GM18526 (cell line): ENCODE measurements around the gene PIK3AP1.
A peak's percentile ranks its signal among the peaks of the same experiment; 100 is the strongest.

ENCODE experiments used
- POLR2A ChIP-seq: IDR thresholded peaks from 3 replicates; pipeline ENCODE4 v1.6.1; 2011; ENCODE audit not compliant: insufficient read length; ENCODE audit errors: extremely low read depth

PIK3AP1 gene, protein sequence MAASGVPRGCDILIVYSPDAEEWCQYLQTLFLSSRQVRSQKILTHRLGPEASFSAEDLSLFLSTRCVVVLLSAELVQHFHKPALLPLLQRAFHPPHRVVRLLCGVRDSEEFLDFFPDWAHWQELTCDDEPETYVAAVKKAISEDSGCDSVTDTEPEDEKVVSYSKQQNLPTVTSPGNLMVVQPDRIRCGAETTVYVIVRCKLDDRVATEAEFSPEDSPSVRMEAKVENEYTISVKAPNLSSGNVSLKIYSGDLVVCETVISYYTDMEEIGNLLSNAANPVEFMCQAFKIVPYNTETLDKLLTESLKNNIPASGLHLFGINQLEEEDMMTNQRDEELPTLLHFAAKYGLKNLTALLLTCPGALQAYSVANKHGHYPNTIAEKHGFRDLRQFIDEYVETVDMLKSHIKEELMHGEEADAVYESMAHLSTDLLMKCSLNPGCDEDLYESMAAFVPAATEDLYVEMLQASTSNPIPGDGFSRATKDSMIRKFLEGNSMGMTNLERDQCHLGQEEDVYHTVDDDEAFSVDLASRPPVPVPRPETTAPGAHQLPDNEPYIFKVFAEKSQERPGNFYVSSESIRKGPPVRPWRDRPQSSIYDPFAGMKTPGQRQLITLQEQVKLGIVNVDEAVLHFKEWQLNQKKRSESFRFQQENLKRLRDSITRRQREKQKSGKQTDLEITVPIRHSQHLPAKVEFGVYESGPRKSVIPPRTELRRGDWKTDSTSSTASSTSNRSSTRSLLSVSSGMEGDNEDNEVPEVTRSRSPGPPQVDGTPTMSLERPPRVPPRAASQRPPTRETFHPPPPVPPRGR

DNA sequence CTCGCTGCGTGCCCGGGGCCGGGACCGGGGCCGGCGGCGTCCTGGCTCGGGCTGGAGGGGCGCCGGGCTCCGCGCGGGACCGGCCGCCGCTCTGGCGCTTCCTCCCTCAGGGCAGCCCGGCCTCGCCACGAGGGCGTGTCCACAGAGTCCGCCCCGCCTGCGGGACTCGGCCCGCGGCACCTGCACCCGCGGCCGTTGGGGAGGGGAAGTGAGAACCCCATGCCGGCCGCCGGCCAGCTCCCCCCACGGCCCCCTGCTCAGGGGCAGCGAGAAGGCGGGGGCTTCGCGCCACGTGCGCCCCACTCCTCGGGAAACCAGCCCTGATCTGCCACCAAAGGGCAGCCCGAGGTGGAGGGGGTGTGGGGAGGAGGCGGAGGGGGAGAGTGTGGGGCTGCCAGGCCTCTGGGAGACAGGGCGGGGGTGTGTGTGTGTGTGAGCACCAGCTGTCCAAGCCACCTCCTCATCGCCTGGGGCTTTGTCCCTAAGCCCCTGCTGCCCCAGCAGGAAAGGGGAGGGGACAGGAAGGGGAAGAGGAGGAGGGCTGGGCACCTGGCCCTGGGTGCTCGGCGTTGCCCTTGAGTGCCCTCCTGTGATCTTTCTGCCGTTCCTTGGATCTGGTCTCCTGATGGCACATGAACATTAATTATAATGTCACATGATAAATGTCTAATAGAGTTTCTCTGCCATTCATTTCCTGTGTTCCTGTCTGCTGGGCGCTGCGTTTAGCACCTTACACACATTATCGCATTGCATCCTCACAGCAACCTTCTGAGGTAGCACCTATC is at the start of gene PIK3AP1:
TSS of gene PIK3AP1 (minus strand) at position 93 of the 785 bp plus-strand sequence. CDS start 120 bp downstream, outside the sequence.
- peak; percentile 36 for TF ChIP-seq POLR2A

DNA sequence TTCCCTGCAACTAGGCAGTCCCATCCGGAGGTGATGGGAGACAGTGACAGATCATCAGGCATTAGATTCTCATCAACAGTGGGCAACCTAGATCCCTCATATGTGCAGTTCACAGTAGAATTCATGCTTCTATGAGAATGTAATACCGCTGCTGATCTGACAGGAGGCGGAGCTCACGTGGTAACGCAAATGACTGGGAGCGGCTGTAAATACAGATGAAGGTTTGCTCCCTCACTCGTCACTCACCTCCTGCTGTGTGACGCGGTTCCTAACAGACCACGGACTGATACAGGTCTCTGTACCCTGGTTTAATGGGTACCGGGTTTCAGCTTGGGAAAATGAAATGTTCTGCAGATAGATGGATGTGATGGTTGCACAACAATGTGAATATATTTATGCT is 47.8 kb upstream of the PIK3AP1 start:
- TF ChIP-seq POLR2A, result no peak

DNA sequence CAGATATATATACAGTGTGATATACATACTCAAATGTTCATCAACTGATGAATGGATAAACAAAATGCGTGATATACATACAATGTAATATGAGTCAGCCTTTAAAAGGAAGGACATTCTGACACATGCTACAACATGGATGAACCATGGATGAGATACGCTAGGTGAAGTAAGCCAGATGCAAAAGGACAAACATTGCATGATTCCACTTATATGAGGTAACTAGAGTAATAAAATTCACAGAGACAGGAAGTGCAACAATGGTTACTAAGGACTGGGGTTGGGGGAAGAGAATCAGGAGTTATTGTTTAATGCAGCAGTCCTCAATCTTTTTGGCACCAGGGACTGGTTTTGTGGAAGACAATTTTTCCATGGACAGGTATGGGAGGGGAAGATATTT is 47.3 kb upstream of the PIK3AP1 start:
- no peak for TF ChIP-seq POLR2A

DNA sequence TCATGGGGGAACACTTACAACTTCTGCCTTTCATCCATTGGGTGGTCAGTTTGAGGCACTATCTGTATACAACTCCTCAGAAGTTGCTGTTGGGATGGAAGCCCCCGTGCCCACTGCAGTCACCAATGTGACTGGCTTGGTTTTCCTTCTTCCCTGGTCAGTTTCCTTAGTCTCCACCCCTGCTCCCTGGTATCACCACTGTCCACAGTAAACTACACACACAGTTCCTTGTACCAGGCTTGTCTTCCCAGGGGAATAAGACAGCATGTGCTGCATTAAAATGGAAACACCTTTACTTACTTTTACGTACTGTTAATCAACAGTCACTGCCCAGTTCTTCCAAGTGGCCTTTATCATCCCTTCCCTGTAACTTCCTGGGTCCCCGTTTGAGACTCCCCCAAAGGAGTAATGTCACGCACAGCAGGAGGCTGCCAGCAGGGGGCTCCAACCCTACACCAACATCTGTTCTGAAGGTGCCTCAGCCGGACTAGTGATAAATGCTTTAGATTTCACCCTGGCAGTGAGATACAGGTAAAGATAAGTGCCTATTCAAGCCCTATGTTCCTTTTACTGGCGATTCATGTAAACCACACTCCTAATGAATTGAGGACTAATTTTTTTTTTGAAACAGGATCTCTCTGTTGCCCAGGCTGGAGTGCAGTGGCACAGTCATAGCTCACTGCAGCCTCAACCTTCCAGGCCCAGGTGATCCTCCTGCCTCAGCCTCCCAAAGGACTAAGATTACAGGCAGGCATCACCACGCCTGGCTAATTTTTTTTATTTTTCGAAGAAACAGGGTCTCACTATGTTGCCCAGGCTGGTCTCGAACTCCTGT is 45.3 kb upstream of the PIK3AP1 start:
- TF ChIP-seq POLR2A, result no peak

DNA sequence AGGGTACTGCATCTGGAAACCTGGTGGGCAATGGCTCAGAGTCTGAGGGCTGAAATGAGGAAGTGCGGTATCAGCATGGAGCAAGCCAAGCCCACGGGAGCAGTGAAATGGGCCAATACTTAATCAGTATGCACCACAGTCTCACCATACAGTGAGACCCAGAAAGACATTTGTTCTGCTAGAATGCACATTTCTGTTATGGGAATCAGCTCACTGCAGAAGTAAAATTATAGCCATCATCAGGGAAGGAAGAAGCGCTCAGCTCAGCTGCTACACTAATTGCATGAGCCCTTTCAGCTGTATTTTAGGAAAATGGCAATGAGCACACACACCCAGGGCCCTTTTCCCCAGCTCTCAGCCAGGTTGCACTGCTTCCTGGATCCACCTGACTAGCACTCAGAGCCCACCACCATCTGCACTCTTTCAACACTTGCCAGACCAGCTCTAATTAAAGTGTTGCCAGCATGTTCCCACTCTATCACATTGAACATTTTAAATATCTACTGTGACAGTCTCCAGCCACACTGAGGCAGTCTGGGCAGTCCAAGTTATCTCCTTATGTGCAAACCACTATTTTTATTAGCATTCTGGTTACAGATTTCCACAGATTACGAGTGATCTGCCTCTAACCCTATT is 44.2 kb upstream of the PIK3AP1 start:
- TF ChIP-seq POLR2A, result no peak

DNA sequence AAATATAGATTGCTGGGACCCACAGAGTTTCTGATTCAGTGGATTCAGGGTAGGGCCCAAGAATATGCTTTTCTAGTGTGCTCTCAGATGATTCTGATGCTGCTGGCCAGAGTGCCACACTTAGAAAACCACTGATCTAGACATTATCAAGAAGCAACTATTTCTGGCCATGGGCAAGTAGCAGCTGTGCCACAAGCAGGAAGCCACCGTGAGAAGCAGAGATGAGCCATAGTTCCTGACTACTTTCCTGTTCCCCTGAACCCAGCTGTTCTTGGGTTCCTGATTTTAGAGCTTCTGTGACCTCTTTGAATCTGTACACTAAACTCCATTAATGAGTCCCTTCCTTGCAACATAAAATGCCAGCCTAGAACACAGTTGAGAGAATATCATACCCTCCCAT is 38.1 kb upstream of the PIK3AP1 start:
- no peak for TF ChIP-seq POLR2A

DNA sequence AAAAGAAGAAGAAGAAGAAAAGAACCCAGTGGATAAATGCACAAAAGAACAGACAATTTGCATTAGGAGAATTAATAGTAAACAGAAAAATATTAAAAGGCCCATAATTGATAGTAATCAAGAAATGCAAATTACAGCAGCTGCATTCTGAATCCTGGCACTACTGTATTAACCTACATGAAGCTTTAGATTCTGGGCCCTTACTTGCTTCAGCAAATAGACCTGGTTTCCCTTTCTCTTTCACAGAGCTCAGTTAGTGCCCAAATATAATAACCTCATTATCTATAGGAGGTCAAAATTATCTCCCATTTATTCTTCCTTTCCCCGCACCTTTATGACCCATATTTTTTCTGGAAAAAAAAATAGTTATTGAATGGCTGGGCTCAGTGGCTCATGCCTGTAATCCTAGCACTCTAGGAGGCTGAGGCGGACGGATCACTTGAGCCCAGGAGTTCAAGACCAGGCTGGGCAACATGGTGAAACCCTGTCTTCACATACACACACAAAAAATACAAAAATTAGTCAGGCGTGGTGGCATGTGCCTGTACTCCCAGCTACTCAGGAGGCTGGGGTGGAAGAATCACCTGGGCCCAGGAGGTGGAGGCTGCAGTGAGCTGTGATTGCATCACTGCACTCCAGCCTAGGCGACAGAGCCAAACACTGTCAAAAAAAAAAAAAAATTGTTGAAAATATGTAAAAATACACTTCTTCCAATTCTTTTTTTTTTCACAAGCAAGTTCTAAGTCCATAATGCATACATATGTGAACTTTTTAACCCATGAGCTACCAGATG is 36.0 kb upstream of the PIK3AP1 start:
- no peak for TF ChIP-seq POLR2A

DNA sequence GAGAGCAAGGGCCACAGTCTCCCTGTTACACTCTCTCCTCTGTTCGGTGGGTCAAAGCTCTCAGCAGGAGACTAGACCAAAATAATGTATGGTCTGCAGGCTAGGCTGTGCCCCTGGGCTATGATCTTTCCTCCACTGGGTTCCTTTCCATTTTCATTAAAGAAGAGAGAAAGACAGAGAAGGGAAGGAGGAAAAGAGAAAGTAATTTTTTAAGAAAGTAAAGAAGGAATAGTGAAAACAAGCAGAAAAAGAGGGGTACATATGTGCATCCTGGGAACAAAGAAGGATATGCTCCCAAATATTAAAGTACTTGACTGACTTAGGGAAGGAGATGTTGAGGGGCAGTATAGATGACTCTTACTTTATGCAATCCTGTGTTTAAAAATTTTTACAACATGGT is 33.6 kb upstream of the PIK3AP1 start:
- TF ChIP-seq POLR2A, result no peak

DNA sequence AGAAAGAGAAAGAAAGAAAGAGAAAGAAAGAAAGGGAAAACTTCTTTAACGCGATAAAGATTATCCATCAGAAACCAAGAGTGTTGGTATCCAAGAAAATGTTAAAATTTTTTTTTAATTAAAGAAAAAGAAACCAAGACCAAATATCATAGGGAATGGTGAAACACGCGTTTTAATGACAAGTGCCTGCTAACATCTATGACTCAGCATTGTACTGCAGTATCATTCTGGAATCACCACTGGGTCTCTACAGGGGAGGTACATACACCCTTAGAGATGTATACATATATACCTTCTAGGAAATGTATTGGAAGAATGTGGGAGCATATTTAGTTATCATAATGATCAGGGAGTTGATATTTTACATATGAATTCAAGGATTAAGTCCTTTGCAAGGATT is 32.1 kb upstream of the PIK3AP1 start:
- TF ChIP-seq POLR2A, result no peak

DNA sequence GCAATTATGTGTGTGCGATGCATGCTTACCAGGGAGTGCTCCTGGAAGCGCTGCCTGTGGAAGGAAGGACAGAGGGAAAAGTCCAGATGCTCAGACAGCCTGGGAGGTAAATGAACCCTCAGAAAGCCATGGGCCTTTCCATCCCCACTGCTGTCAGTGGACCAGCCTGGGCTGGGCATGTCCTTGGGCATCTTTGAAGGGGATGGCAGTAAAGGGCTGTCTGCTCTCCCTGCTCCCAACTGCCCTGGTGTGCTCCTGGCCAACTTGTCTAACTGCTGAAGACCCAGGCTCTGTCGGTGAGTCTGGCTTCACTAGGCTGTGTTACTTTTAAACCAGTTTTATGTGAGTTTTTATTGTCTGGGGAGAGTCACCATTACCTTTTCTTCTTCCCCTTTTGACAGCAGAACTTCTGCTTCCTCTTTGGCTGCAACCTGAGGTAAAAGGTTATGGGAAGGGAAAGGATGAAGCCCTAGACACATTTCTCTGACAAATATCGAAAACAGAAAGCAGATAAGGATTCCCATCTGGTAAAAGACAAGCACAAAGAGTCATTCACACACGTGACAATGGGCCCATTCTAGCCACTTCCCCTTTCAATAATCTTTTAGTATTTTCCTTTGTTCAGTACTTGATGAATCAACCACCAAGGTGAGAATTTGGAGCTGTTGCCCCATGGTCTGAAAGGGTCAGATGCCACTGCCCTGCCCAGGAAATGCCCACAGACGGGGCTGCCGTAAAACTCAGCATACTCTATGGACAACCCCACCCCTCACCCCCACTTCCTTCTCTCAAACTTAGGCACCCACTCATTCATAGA is 27.6 kb upstream of the PIK3AP1 start:
- no peak for TF ChIP-seq POLR2A

DNA sequence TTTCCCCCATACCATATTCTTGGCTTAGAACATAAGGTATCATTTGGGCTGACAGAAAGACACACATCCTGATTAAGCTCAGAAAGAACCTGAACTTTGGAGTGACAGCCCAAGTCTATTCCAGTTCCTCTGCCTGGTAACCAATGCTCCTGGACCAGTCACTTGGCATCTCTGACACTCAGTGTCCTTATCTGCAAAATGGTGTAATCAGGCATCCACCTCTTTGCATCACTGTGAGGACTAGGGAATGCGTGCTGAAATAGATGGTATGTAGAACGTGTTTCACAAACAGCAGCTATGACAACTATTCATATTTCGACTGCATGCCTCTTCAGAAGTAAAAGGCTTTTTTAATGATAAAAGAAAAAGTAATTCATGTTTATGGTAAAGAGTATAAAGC is 26.2 kb upstream of the PIK3AP1 start:
- TF ChIP-seq POLR2A, result no peak

DNA sequence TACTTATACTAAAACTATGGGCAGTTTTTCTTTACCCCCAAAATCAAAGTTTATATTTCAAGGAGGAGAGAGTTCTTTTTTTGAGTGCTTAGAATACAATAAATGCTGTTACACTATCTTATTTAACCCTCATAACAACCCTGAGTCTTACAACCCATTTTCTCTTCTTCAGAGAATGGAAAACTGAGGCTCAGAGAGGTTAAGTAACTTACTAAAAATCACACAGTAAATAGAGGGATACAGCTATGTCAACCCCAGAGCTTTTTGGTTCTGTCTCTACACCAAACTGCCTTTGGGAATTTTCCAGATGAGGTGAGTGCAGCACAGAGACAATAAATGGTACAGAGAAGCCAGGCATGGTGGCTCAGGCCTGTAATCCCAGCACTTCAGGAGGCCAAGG is 25.6 kb upstream of the PIK3AP1 start:
- no peak for TF ChIP-seq POLR2A
